Brain pericyte (primary cell): ENCODE measurements around the gene SMARCAD1.

ENCODE experiments used
- DNase-seq: peaks from one replicate; pipeline ENCODE4 v3.0.0-alpha.2; 2012; ENCODE audit warnings: low read depth, low spot score

Gene SMARCAD1, protein sequence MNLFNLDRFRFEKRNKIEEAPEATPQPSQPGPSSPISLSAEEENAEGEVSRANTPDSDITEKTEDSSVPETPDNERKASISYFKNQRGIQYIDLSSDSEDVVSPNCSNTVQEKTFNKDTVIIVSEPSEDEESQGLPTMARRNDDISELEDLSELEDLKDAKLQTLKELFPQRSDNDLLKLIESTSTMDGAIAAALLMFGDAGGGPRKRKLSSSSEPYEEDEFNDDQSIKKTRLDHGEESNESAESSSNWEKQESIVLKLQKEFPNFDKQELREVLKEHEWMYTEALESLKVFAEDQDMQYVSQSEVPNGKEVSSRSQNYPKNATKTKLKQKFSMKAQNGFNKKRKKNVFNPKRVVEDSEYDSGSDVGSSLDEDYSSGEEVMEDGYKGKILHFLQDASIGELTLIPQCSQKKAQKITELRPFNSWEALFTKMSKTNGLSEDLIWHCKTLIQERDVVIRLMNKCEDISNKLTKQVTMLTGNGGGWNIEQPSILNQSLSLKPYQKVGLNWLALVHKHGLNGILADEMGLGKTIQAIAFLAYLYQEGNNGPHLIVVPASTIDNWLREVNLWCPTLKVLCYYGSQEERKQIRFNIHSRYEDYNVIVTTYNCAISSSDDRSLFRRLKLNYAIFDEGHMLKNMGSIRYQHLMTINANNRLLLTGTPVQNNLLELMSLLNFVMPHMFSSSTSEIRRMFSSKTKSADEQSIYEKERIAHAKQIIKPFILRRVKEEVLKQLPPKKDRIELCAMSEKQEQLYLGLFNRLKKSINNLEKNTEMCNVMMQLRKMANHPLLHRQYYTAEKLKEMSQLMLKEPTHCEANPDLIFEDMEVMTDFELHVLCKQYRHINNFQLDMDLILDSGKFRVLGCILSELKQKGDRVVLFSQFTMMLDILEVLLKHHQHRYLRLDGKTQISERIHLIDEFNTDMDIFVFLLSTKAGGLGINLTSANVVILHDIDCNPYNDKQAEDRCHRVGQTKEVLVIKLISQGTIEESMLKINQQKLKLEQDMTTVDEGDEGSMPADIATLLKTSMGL

DNA sequence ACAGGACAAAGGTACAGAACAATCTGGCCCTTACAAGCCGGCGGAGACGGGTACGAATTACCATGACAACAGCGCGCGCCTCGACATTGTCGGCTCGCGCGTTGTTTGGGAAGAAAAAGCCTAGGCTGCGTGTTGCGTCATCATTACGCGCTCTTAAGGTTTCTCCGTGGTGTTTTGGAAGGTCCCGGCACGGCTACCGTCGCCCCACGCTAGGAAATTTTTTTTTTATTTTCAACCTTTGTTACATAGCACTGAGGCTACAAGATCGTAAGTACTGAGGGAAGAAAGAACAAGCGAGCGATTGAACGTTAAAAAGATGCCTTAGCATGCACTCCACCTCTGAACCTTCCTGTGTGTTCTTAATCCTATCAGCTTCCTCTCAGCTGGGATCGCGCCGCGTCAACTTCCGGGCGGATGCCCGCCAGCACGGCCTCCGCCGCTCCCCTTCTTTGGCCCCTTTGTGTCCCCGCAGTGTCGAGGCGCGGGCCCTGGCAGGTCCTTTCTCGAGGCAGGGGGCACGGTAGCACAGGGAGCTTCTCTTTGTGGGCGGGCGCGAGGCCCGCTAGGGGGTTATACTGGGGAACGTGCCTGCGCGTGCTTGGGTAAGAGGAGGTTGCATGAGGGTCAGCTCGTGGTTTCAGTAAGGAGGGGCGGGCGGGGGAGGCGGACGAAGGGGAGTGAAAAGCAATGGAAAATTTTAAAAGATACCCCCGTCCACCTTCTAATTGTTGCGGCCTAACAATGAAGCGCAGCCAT is at the start of gene SMARCAD1:
TSS of gene SMARCAD1 (plus strand) at position 397 of the 756 bp plus-strand sequence. CDS start 530 bp downstream, outside the sequence.
- peak; percentile 88 for DNase-seq

DNA sequence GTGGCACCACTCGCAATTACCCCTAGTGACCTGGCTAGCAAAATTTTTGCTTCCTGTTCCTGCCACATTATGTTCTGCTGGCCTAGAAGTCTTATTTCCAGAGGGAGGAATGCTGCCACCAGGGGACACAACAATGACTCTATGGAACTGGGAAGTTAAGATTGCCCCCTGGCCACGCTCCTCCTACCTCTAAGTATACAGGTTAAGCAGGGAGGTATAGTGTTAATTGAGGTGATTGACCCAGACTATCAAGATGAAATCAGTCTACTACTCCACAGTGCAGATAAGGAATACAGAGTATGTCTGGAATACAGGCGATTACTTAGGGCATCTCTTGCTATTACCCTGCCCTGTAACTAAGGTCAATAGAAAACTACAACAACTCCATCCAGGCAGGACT is 48.8 kb upstream of the SMARCAD1 start:
- DNase-seq = no peak

DNA sequence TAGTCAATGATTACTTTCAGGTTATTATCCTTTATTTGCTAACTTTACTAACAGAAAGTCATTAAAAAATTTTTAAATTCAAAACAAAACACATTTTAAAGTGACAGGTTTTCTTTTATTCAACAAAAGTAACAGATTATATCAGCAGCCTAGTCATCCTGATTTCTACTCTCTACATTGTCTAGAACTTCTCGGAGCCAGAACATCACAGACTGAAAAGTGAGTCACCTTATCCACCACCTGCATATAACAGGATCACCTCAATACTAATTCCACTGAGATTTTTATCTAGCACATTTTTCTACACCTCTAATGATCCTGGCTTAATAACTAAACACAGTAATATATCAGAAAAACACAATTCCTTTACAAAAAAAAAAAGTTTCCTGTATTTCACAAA is 47.9 kb upstream of the SMARCAD1 start:
- no peak for DNase-seq

DNA sequence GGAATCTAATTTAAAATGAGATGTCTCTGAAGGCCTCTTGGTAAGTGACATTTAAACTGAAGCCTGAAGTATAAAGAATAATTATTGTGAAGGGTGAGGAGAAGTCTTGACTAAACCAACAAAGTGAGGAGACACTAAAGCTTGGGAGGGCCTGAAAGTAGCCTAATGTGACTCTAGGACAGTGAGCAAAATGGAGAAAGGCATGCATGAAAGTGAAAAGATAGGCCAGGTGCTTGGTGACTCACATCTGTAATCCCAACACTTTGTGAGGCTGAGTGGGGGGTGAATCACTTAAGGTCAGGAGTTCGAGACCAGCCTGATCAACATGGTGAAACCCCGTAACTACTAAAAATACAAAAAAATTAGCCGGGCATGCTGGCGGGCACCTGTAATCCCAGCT is 46.9 kb upstream of the SMARCAD1 start:
- DNase-seq = no peak

DNA sequence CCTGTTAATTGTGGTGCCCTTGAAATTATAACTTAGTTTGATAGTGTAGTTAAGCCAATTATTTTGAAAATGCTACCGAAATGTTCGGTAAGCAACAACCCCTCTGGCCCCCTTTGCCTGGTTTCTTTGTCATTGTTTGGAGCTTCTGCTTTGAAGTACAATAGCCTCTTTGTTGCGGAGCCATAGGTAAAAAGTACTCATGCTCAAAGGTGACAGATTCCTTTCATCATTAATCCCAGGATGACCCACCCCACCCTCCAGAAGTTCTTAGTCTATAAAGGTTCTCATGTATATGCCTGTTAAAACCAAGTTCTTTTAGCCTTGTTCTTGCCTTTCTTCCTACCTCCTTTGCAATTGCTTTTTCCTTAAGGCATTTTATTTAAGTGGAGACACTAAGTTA is 42.4 kb upstream of the SMARCAD1 start:
- DNase-seq = no peak

DNA sequence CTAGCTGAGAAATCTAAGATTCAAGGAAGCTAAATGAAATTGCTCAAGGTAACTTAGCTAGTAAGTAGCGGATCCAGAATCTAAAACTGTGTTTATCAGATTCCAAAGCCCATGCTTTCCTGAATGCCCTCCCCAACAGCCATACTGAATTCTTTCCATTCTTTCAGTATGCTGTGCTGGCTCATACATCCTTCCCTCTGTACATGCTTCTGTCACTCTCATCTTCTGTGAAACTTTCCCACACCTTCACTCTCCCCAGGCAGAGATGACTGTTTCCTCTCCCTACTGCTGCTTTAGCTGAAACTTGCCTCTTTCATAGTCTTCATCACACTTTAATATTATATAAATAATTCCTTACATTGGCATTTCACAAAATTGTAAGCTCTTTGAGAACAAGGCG is 39.3 kb upstream of the SMARCAD1 start:
- DNase-seq = no peak

DNA sequence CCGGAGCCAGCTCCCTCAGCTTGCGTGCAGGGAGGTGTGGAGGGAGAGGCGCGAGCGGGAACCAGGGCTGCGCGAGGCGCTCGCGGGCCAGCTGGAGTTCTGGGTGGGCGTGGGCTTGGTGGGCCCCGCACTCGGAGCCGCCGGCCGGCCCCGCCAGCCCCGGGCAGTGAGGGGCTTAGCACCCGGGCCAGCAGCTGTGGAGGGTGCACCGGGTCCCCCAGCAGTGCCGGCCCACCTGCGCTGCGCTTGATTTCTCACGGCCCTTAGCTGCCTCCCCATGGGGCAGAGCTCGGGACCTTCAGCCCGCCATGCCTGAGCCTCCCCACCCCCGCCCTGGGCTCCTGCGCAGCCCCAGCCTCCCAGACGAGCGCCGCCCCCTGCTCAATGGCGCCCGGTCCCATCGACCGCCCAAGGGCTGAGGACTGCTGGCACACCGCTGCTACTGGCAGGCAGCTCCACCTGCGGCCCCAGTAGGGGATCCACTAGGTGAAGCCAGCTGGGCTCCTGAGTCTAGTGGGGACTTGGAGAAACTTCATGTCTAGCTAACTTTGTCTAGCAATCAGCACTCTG is 37.8 kb upstream of the SMARCAD1 start:
- no peak for DNase-seq

DNA sequence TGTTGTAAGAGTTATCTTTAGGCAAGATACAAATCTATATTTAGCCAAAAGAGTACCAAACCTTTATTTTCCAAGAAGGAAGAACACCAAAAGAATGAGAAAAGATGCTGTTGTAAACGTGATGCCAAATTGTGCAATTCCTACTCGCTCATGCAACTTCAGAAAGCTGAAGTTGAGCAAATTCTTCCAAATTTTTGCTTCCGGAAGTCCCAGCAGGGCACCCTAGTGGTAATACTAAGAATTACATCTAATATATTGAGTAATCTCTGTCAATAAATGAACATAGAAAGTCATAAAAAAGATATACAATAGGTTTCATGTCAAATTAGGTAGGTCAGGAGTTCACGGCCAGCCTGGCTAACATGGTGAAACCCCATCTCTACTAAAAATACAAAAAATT is 36.0 kb upstream of the SMARCAD1 start:
- DNase-seq = no peak

DNA sequence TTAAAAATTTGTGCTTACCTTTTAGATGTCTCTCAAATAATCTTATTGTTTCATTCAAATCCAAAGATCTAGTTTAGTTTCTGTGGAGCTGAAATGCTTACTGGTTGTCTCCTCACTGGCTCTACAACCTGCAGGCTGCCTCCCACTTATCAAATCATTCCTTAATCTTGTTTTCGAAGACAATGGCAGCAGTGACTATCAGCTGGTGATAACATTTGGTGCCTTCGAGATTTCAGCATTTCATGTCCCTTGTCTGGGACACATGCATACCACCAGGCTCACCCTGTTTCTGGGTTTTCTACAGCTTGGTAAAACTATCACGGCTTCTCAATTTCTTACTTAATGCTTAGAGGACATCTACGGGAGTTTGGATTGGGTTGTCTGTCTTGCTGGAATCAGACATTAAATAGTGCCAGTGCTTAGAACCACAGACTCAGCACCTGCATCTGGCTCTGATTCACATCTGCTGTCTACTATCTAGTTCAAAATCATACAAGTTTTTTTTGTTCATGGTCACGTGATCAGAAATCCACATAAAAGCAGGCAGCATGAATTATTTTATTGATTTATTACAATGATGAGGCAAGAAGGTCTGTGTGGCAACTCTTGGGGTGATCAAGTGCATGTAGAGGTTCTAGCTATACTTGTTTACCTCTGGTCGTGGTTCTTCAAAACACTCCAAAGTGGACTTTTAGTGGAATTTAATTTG is 32.0 kb upstream of the SMARCAD1 start:
- no peak for DNase-seq

DNA sequence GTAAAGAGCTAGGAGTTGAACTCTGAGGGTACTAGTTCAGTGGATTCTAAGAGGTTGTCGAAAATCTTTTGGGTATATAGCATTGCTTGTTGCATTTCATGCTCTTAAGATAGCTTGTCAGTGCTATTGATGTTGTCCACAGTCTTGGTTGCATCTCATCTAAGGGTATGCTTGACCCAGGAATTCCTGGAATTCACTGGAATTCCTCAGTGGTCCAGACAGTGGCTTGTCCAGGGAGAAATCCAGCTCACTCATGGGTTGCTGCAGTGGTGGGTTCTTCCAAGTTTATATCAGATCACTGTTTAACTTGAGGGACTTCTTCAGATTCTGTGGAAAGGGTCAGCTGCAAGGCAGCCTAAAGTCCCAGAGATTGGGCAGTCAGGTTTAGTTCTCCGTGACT is 29.8 kb upstream of the SMARCAD1 start:
- DNase-seq = no peak

DNA sequence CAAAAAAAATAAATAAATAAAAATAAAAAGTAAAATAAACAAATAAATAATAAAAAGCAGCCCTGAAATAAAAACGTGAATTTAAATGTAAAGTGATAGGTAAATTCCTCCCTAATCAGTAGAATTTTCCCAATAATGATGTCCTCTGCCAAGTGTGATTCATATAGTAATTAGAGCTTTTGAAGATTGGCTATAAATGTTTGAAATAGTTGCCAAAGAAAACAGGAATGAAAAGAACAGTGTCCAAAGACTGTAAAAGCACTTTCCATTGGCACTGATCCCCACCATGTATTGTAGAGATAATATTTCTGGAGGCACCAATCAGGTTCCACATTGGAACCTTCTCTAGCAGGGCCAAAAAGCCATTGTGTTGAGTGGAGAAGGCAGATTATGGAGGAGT is 25.9 kb upstream of the SMARCAD1 start:
- DNase-seq = no peak

DNA sequence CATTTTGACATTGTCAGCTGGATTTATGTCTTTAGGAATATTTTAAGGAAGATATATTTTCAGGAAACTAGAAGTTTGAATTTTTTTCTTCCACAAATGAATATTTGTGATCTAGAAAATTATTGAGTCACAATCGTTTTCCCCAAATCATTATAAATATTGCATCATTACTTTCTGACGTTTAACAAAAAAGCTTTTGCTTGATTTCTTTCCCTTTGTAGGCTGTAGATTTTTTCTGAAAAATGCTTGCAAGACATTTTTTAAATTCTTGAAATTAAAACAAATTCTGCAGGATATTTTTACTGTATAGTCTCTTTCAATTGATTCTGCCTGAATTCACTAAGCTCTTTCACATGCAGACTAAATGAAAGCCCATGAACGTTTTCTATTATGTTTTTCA is 4.9 kb upstream of the SMARCAD1 start:
- DNase-seq = no peak

DNA sequence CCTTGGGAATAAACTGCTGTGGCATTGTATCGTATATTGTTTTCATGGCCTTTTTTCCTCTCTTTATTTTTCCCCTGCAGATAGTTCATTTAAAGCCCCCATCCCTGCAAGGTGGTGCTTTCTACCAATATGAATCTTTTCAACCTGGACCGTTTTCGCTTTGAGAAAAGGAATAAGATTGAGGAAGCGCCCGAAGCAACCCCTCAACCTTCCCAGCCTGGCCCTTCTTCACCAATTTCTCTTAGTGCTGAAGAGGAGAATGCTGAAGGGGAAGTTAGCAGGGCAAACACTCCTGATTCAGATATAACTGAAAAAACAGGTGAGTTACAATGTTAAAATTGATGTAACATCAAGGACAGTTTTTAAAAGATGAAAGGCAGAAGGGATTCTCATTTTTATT is 601 bp downstream of the SMARCAD1 start:
- no peak for DNase-seq

DNA sequence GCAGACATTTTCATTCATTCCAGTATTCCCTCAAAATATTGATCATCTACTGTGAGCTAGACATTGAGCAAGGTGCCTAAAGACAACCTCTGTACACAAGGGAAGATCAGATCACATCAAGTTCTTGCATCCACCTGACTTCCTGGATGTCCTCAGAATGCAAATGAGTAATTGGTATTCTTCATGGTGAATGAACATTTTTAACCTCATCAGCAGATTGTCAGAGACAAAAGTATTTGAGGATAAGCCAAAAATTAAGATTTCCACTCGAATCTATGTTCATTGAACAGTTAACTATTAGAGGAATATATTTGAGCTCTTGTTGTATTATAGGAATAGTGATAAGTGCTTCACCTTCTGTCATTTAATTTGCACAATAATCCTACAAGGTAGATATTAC is 1.3 kb downstream of the SMARCAD1 start:
- no peak for DNase-seq

DNA sequence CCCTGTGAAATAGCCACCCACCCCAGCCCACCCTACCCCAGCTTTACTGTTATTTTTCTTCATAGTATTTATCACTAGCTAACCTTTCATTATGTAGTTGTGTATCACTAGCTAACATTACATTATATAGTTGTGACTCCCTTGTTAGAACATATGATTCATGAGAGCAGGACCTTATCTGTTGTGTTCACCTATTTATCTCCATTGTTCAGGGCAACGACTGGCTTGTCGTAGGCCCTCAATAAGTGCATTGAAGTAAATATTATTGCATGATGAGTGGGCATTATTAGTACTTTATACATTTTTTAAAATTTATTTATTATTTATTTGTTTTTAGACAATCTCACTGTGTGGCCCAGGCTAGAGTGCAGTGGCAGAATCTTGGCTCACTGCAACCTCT is 4.2 kb downstream of the SMARCAD1 start:
- no peak for DNase-seq

DNA sequence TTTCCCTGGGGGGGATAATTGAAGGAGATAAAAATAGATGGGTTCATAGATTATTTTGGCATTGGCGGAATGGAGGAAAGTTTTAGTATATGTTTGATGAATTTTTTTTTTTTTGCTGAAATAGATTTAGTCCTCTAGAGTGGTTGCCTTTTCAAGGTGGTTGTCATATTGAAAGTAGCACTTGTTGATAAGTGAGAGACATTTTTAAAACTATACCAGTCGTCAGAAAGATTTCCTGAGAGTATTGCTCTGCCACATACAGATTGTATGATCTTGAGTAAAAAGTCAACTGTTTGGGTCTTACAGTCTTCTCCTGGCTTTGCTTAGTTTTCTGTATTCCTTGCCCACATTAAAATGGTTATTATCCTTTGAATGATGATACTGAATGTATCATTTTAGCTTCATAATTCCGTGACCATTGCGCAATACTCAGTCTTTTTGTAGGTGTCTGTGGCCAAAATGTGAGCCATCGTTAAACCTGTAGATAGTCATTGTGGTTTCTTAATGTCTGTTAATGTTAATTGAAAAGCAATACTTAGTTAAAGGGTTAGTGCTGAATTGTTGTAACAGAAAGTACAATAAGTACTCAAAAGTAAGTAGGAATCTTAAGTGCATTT is 7.1 kb downstream of the SMARCAD1 start:
- DNase-seq = no peak

DNA sequence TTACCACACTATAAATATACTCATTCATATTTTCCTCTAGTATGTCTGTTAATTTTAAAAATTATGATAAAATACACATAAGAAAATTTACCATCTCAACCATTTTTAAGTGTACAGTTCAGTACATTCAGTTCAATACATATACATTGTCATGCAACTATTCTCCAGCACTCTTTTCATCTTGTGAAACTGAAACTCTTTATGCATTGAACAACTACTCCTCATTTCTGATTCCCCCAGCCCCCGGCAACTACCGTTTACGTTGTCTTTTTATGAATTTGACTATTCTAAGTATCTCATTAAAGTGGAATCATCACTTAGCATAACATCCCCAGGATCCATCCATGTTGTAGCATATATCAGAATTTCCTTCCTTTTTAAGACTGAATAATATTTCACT is 8.7 kb downstream of the SMARCAD1 start:
- no peak for DNase-seq

DNA sequence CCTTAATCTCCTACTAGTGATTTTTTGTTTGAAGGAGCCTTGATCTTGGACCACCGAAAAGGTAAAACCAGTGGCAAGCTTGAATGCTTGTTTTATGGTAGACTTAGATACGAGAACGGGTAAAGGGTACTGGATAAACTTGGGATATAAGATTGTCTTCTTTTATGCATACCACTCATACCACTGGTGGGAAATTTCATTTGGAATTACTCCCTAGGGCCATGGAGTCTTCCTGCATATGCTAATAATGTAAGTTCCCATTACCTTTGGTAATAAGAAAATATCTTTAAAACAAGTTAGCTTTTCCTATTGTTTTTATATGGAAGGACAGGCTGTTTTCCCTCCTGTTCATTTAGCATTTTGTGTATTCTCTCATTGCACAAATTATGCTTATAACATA is 11.7 kb downstream of the SMARCAD1 start:
- DNase-seq = no peak

DNA sequence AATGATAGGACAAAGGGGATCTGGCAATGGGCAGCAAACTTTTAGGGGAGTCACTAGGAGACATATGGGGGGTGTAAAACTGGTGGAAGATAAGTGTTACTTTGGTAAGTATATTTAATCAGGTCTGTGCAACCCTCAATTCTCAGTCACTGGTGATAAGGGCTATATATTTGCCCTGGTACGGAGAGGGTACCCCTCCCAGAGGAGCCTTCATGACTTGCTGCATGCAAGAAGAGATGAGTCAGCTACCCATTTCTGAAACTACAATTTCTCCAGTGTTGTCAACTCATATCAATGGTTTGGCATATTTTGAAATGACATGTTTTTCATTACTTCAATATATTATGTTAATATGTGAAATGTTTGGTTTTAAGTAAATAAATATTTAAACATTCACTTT is 14.3 kb downstream of the SMARCAD1 start:
- no peak for DNase-seq

DNA sequence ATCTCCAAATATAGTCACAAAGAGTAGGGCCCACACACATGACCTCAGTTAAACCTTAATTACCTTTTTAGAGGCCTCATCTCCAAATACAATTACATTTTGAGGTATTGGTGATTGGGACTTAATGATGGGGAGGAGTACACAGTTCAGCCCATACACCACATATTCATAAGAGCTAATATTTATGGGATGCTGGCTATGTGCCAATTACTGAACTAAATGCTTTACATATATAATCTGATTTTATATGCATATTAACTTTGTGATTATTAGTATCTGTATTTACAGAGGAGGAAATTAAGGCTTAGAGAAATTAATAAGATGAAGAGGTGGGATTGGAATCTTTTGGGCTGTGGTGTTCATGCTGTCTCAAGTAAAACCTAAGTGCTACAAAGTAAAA is 17.8 kb downstream of the SMARCAD1 start:
- no peak for DNase-seq
